GM10266 (cell line): ENCODE measurements around the gene TMEM213.
"Not testable (repeated sequence)": the region's sequence is repeated elsewhere in the genome, so short reads cannot be mapped to it uniquely, and the experiment has no call there.

ENCODE experiments used
- DNase-seq: peaks from one replicate; pipeline ENCODE4 v3.0.0; 2012; ENCODE audit errors: extremely low spot score
- CTCF ChIP-seq: IDR thresholded peaks from 2 replicates; pipeline ENCODE4 v1.5.1; 2012; ENCODE audit warnings: mild to moderate bottlenecking, low read depth; ENCODE audit not compliant: control insufficient read depth, insufficient read depth; ENCODE audit errors: missing control alignments

TMEM213 gene

DNA sequence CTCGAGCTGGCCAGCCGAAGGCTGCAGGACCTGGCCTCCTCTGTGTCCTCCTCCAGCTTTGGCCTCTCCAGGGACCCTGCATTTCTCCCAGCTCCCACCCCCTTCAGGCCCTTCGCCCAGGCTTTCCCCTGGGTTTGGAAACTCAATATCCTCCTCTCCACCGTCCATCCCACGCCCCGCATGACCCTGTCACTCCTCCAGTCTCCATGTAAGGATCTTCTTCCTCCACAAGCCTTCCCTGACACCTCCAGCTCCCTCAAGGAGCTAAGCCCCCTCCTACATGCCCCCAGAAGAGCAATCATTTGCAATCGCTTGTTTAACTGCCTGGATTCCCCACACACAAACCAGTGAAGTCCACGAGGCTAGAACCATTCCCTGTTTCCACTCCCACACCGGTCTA is 24.6 kb upstream of the TMEM213 start:
- DNase-seq: no peak
- TF ChIP-seq CTCF: no peak

DNA sequence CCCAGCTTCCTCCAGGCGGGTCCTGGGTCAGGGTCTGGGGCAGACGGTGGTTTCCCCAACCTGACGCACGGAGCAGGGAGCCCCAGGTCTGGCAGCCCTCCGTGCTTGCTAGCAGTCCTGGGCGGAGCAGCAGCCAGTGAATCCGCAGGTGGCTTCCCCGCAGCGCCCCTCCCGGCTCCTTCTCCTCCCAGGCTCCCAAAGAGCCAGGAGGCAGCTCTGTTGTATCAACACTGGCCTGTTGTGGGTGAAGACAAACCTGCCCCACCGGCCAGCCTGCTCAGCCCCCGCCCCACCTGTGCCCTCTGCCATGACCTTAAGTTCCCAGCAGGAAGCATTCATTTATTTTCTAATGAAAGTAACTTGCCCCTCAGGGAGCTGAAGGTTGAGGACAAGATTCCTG is 24.0 kb upstream of the TMEM213 start:
- no peak for DNase-seq
- no peak for TF ChIP-seq CTCF

GRCh38 chr7:138776166-138776833 is 21.5 kb upstream of the TMEM213 start:
- DNase-seq: no peak
- TF ChIP-seq CTCF: no peak

- no peak for TF ChIP-seq CTCF
- DNase-seq: no peak
Observed at GRCh38 chr7:138781004-138781403, 16.8 kb upstream of the TMEM213 start.

GRCh38 chr7:138784692-138785091 is 13.1 kb upstream of the TMEM213 start:
- no peak for DNase-seq
- TF ChIP-seq CTCF: no peak

DNA sequence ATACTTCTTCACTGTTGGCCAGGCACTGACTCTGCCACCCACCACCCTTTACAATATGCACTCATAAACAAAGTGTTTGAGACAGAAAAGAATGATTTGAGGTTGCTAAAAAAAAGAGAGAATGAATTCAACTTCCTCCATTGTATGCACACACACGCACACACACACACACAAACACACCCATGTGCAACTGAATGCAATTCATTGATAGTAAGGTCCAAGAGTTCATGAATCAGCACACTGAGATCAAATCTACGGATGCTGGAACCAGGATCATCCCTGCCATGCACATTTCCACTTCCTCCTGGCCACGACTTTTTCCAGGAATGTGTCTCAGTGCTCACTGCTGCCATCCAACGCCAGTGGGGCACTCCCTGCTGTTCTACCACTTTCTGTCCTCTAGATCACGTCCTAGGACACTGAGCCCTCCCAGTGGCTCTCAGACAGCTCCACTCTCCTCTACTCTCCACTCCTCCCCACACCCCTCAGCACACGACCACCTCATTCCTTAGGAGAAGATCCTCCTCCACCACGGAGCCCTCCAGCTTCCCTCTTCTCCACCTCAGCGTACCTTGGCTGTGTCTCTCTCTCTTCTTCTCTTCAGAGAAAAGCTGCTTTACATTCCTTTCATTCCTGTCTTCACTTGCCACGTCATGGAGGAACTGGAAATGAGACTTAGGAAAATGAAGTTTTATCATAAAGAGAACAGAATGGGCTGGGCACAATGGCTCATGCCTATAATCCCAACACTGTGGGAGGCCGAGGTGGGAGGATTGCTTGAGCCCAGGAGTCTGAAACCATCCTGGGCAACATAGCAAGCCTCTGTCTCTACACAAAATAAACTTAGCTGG is 12.0 kb upstream of the TMEM213 start:
- TF ChIP-seq CTCF: no peak
- DNase-seq: no peak

- no peak for DNase-seq
- TF ChIP-seq CTCF: no peak
Observed at GRCh38 chr7:138796038-138796615, 1.7 kb upstream of the TMEM213 start.

- not testable (repeated sequence) for DNase-seq
Observed at GRCh38 chr7:138797046-138797445, 748 bp upstream of the TMEM213 start.
